ENCODE measurements around the gene NCR2.

- TF ChIP-seq CTCF (conservative IDR thresholded peaks at IDR 0.05; ENCODE audit: low read depth, low read length) (no peak), EZH2 (IDR thresholded peaks at IDR 0.05; ENCODE audit: borderline replicate concordance, low read depth, low read length, poor library complexity, severe bottlenecking) (no peak)
Observed at GRCh38 chr6:41392246-41392645, 56.8 kb downstream of the NCR2 start.

Measured in A673 (cell line).